ENCODE results near the gene SRGAP1.

GRCh38 chr12:63897931-63898330 is 53.4 kb downstream of the SRGAP1 start:
- TF ChIP-seq GABPB1 (CRISPR knock-in tag; IDR thresholded peaks at IDR 0.05) = no peak
- TF ChIP-seq ZNF232 (CRISPR knock-in tag; IDR thresholded peaks at IDR 0.05; ENCODE audit: borderline replicate concordance) = no peak
- TF ChIP-seq RELA (CRISPR knock-in tag; IDR thresholded peaks at IDR 0.05) = no peak
- TF ChIP-seq POLR2AphosphoS5 (IDR thresholded peaks at IDR 0.05; ENCODE audit: low read depth, low read length) = no peak
- no peak for TF ChIP-seq ZNF142 (CRISPR knock-in tag; IDR thresholded peaks at IDR 0.05)
- TF ChIP-seq ZNF414 (CRISPR knock-in tag; IDR thresholded peaks at IDR 0.05) = no peak
- TF ChIP-seq ZNF562 (CRISPR knock-in tag; IDR thresholded peaks at IDR 0.05; ENCODE audit: borderline replicate concordance) = no peak
